T-helper 2 cell treated with Interferon-gamma antibody and Interleukin-4, amounts not matched to agents 5 μg/mL and 100 μg/mL, for 36 hours (primary cell): Measurements from ENCODE around the gene INPP4A.
"Not testable (repeated sequence)": the region's sequence is repeated elsewhere in the genome, so short reads cannot be mapped to it uniquely, and the experiment has no call there.

Experiments
- DNase-seq: peaks from one replicate; pipeline ENCODE4 v3.0.0; 2021; ENCODE audit warnings: low spot score
- H3K27ac Mint-ChIP-seq: one replicate; pipeline ENCODE4 v1.8.0; 2021; ENCODE audit warnings: mild to moderate bottlenecking, mixed read lengths
- H3K27me3 Mint-ChIP-seq: one replicate; pipeline ENCODE4 v1.8.0; 2021; ENCODE audit warnings: low read depth, mixed read lengths
- H3K36me3 Mint-ChIP-seq: one replicate; pipeline ENCODE4 v1.8.0; 2021; ENCODE audit warnings: low read depth, mixed read lengths
- H3K4me1 Mint-ChIP-seq: one replicate; pipeline ENCODE4 v1.8.0; 2021; ENCODE audit warnings: low read depth, mixed read lengths
- H3K4me3 Mint-ChIP-seq: one replicate; pipeline ENCODE4 v1.8.0; 2022; ENCODE audit warnings: mild to moderate bottlenecking, moderate library complexity, mixed read lengths
- H3K9me3 Mint-ChIP-seq: one replicate; pipeline ENCODE4 v1.8.0; 2021; ENCODE audit warnings: mixed read lengths

Gene INPP4A

GRCh38 chr2:98579926-98580325 lies 135.3 kb downstream of the INPP4A start:
- H3K4me1 Mint-ChIP-seq: peaks cover 3% of the 10 kb centered on the region
- no peaks in the 10 kb centered on the region for H3K9me3 Mint-ChIP-seq
- H3K27ac Mint-ChIP-seq: no peak overlapping the region
- H3K36me3 Mint-ChIP-seq: peaks cover 48% of the 10 kb centered on the region
- no peaks in the 10 kb centered on the region for H3K27me3 Mint-ChIP-seq
- H3K4me3 Mint-ChIP-seq: no peak overlapping the region
- DNase-seq: no peak

- Mint-ChIP-seq H3K27me3 (no peaks in the 10 kb centered on the region), H3K4me3 (no peak overlapping the region), H3K27ac (no peak overlapping the region), H3K9me3 (no peaks in the 10 kb centered on the region), H3K4me1 (peaks cover 3% of the 10 kb centered on the region), H3K36me3 (peaks cover 47% of the 10 kb centered on the region)
- no peak for DNase-seq
Observed at GRCh38 chr2:98580656-98581284, 136.1 kb downstream of the INPP4A start.

- no peak for DNase-seq
- Mint-ChIP-seq H3K4me1 (peaks cover 3% of the 10 kb centered on the region), H3K4me3 (no peak overlapping the region), H3K36me3 (peaks cover 54% of the 10 kb centered on the region), H3K9me3 (no peaks in the 10 kb centered on the region), H3K27me3 (no peaks in the 10 kb centered on the region), H3K27ac (no peak overlapping the region)
Observed at GRCh38 chr2:98582523-98582922, 137.9 kb downstream of the INPP4A start.

DNA sequence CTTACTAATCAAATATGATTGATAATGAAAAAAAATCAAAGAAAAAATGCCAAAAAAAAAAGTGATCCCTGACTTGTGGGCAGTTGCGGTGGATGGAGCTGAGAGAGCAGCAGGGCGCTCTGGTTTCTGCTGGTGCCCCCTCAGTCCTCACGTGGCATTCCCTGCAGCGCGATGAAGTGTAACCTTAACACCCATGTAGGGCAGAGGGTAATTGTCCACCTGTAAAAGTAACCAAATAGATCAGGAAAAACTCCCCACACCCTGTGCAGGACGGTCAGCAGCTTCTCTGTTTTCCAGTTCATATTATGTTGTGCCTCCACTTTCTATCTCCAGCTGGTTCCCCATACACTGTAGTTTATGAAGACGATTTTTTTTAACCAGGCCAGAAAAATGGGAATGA lies 138.6 kb downstream of the INPP4A start:
- DNase-seq: no peak
- no peaks in the 10 kb centered on the region for H3K27me3 Mint-ChIP-seq
- H3K36me3 Mint-ChIP-seq: peaks cover 51% of the 10 kb centered on the region
- peaks cover 3% of the 10 kb centered on the region for H3K4me1 Mint-ChIP-seq
- H3K9me3 Mint-ChIP-seq: no peaks in the 10 kb centered on the region
- H3K27ac Mint-ChIP-seq: no peak overlapping the region
- H3K4me3 Mint-ChIP-seq: no peak overlapping the region

- Mint-ChIP-seq H3K36me3 (peaks cover 48% of the 10 kb centered on the region), H3K4me3 (no peak overlapping the region), H3K4me1 (peaks cover 8% of the 10 kb centered on the region)
Observed at GRCh38 chr2:98583816-98584618, 139.4 kb downstream of the INPP4A start.

GRCh38 chr2:98585386-98585785 lies 140.7 kb downstream of the INPP4A start:
- Mint-ChIP-seq H3K27me3 (no peaks in the 10 kb centered on the region), H3K27ac (no peak overlapping the region), H3K36me3 (peaks cover 51% of the 10 kb centered on the region), H3K9me3 (no peaks in the 10 kb centered on the region), H3K4me1 (peaks cover 13% of the 10 kb centered on the region), H3K4me3 (no peak overlapping the region)
- no peak for DNase-seq

More at GRCh38 chr2:98583816-98584618, 139.4 kb downstream of the INPP4A start:
- Mint-ChIP-seq H3K27ac (no peak overlapping the region), H3K27me3 (no peaks in the 10 kb centered on the region), H3K9me3 (no peaks in the 10 kb centered on the region)
- no peak for DNase-seq

GRCh38 chr2:98586551-98587140 lies 142.0 kb downstream of the INPP4A start:
- H3K36me3 Mint-ChIP-seq: peaks cover 59% of the 10 kb centered on the region
- H3K4me3 Mint-ChIP-seq: no peak overlapping the region
- no peaks in the 10 kb centered on the region for H3K9me3 Mint-ChIP-seq
- no peak overlapping the region for H3K27ac Mint-ChIP-seq
- peaks cover 16% of the 10 kb centered on the region for H3K4me1 Mint-ChIP-seq
- DNase-seq: no peak
- no peaks in the 10 kb centered on the region for H3K27me3 Mint-ChIP-seq

DNA sequence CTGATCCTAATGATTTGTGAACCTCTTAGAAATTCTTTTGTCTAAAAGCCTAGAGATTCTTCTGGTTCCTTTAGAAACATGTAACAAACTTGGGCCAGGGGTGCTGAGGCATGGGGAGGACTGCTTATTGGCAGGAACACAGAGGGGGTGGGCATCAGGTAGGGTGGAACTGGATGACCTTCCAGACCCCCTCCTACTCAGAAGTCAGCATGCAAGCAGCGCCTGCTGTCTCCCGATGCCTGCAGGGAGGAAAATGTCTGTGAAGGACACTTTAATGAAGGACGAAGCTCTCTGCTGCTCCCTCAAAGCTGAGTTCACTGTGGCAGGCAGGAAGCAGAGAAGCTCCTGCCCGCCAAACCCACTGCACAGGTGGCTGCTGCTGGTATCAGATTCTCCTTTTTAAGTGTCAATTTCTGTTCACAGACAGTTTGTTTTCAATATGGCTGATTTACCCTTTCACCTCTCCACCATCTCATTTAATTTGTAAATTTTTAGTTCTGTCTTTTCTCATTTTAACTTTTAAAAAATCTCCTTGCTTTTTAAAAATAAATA lies 144.3 kb downstream of the INPP4A start:
- H3K4me3 Mint-ChIP-seq: no peak overlapping the region
- peaks cover 65% of the 10 kb centered on the region for H3K36me3 Mint-ChIP-seq
- no peak for DNase-seq

DNA sequence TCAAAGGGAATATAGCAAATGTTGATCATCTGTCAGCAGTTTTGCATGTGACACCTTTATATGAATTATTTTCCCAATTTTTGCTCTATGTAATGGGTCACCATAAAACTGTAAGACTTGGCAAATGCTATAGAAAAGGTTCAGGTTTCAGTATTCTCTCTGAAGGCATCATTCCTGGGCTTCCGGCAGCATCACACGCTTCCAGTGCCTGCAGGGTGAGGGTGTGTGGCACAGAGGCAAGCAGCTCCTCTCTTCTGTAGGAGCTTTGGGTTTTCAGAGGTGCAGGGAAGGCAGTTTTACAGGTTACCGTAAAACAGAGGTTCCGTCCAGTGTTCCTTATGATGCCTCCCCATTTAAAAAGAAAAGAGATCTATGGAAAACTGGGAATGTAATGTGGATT lies 144.8 kb downstream of the INPP4A start:
- H3K27me3 Mint-ChIP-seq: no peaks in the 10 kb centered on the region
- no peak for DNase-seq
- H3K36me3 Mint-ChIP-seq: peaks cover 68% of the 10 kb centered on the region
- H3K27ac Mint-ChIP-seq: peak overlapping the region; percentile 39
- H3K4me3 Mint-ChIP-seq: no peak overlapping the region
- H3K9me3 Mint-ChIP-seq: peaks cover 10% of the 10 kb centered on the region
- peaks cover 19% of the 10 kb centered on the region for H3K4me1 Mint-ChIP-seq

More for the DNA sequence above, 144.3 kb downstream of the INPP4A start:
- Mint-ChIP-seq H3K9me3 (peaks cover 7% of the 10 kb centered on the region), H3K4me1 (peaks cover 19% of the 10 kb centered on the region), H3K27me3 (no peaks in the 10 kb centered on the region), H3K27ac (peak overlapping the region; percentile 52)

DNA sequence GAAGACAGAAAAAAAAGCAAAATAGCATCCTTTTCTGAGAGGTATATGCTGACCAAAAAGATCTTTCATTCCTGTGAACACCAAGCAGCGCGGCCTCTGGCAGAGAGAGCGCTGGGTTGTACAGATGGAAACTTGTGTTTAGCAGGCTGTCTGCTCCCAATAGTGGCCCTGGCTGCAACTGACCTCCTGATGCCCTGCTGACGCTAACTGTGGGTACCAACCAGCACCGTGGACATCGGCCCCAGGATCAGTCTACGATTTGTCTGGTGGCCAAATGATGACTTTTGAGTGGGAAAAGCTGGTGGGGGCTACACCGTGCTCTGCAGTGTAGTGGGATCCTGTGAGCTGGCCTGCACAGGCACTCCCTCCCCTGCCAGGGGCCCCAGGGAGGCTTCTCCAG lies 147.9 kb downstream of the INPP4A start:
- Mint-ChIP-seq H3K9me3 (peaks cover 10% of the 10 kb centered on the region), H3K36me3 (peaks cover 66% of the 10 kb centered on the region), H3K27ac (no peak overlapping the region), H3K27me3 (no peaks in the 10 kb centered on the region), H3K4me1 (peaks cover 20% of the 10 kb centered on the region), H3K4me3 (no peak overlapping the region)
- DNase-seq: no peak

DNA sequence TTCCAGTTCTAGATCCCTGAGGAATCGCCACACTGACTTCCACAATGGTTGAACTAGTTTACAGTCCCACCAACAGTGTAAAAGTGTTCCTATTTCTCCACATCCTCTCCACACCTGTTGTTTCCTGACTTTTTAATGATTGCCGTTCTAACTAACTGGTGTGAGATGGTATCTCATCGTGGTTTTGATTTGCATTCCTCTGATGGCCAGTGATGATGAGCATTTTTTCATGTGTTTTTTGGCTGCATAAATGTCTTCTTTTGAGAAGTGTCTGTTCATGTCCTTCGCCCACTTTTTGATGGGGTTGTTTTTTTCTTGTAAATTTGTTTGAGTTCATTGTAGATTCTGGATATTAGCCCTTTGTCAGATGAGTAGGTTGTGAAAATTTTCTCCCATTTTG lies 150.0 kb downstream of the INPP4A start:
- H3K4me3 Mint-ChIP-seq, H3K9me3 Mint-ChIP-seq, H3K27ac Mint-ChIP-seq, DNase-seq, H3K27me3 Mint-ChIP-seq, H3K4me1 Mint-ChIP-seq: not testable (repeated sequence)
- H3K36me3 Mint-ChIP-seq: peaks cover 76% of the 10 kb centered on the region

DNA sequence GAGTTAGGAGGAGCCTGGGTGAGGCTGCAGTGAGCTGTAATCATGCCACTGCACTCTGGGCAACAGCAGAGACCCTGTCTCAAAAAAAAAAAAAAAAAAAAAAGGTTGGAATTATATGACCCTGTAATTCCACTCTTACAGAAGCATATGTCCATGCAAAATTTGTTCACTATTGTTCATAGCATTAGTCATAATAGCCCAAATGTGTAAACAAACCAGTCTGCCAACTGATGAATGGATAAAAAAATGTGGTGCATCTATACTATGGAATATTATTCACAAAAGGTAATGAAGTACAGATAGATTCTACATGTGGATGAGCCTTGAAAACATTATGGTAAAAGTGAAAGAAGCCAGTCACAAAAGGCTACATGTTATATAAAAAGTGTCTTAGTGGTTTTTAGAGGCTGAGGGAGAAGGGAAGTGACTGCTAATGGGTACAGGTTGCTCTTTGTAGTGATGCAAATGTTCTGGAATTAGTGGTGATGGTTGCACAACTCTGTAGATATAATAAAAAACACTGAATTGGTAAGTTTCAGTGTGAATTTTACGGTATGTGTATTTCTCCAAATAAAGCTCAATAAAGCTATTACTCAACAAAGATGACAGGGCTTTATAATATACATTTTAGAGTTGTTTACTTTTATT lies 154.2 kb downstream of the INPP4A start:
- Mint-ChIP-seq H3K4me1 (peaks cover 1% of the 10 kb centered on the region), H3K9me3 (peaks cover 3% of the 10 kb centered on the region), H3K4me3 (no peak overlapping the region), H3K36me3 (peaks cover 62% of the 10 kb centered on the region), H3K27me3 (no peaks in the 10 kb centered on the region), H3K27ac (no peak overlapping the region)
- DNase-seq: no peak

DNA sequence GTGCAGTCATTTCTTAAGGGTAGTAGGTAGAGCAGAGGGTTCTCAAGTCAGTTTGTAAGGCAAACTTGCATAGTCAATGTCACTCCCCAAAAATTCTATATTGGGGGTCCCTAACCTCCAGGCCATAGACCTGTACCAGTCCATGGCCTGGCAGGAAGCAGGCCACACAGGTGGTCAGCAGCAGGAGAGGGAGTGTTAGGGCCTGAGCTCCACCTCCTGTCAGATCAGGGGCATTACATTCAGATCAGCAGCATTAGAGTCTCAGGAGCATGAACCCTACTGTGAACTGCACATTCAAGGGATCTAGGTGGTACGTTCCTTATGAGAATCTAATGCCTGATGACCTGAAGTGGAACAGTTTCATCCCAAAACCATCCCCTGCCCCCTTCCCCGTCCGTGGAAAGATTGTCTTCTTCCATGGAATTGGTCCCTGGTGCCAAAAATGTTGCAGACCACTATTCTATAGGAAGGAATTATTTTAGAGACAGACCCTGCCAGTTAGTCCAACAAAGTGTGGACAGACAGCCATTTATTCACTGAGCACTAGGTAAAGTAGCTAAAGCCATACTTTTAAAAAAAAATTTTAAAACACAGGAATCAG lies 157.0 kb downstream of the INPP4A start:
- H3K36me3 Mint-ChIP-seq: peaks cover 46% of the 10 kb centered on the region
- no peak for DNase-seq
- no peaks in the 10 kb centered on the region for H3K27me3 Mint-ChIP-seq
- H3K4me3 Mint-ChIP-seq: no peak overlapping the region
- no peak overlapping the region for H3K27ac Mint-ChIP-seq
- no peaks in the 10 kb centered on the region for H3K9me3 Mint-ChIP-seq
- H3K4me1 Mint-ChIP-seq: peaks cover 12% of the 10 kb centered on the region
